Measurements from ENCODE around the gene GTF3A.

Gene GTF3A

DNA sequence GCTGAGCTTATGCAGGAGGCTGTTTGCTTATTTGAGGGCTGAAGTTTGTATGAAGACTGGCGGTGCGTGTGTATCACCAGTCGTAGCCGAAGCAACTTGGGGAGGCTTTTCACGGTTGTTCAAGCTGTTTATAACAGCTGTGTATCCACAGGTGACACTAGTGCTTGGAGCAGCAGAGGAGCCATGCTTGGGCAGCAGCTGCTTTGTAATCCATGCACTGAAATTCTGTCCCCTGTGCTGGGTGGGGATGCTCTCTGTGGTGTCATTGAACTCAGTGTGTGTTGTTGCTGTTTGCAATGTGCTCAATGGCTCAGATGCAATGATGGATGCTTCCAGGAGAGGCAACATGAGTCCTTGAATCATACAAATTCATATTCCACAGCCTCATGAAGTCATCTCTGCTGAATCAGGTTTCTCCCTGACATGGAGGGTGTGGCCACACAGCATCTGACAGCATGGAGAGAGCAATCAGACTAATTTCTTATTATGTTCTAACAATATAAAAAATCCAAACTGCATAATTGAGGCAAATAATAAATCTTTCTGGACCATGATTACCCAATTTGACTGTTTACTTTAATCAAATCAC is 18.8 kb upstream of the GTF3A start:
- no peak for DNase-seq (ENCODE audit: low spot score)

- no peak for DNase-seq (ENCODE audit: low spot score)
Measured at GRCh38 chr13:27406178-27406939, 18.1 kb upstream of the GTF3A start.

GRCh38 chr13:27408074-27408473 is 16.3 kb upstream of the GTF3A start:
- no peak for DNase-seq (ENCODE audit: low spot score)

GRCh38 chr13:27409013-27409412 is 15.4 kb upstream of the GTF3A start:
- no peak for DNase-seq (ENCODE audit: low spot score)

DNA sequence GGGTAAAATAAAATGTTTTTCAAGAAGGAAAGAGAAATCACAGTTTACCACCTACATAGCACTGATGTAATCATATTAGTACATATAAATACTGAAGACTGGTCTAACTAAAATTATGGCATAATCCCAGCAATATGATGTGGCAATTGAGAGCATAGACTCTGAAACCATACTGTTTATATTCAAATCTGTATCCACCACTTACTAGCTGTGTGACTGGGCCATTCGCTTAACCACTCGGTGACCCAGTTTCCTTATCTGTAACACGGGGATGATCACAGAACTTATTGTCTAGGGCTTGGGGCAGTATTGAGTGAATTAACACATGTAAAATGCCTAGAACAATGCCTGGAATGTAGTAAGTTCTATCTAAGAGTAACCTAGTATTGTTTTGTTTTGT is 13.1 kb upstream of the GTF3A start:
- DNase-seq (ENCODE audit: low spot score) = no peak

GRCh38 chr13:27415116-27415515 is 9.3 kb upstream of the GTF3A start:
- DNase-seq (ENCODE audit: low spot score) = no peak

DNA sequence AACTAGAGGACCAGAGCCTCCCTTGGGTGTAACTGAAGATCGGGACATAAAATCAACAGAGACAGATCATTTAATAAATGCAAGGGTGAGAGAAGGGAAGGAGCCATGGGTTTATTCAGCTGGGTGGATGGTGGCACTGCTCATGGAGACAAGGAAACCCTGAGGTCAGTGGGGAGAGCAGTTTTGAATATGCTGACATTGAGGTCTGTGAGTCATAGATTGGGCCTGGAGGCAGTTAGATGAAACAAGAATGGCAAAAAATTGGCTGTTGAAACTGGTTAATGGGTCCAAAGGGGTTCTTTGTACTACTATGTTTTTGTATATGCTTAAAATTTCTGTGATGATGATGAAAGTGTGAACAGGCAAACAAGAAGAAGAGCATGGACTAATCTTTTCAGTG is 5.1 kb upstream of the GTF3A start:
- DNase-seq (ENCODE audit: low spot score) = no peak

DNA sequence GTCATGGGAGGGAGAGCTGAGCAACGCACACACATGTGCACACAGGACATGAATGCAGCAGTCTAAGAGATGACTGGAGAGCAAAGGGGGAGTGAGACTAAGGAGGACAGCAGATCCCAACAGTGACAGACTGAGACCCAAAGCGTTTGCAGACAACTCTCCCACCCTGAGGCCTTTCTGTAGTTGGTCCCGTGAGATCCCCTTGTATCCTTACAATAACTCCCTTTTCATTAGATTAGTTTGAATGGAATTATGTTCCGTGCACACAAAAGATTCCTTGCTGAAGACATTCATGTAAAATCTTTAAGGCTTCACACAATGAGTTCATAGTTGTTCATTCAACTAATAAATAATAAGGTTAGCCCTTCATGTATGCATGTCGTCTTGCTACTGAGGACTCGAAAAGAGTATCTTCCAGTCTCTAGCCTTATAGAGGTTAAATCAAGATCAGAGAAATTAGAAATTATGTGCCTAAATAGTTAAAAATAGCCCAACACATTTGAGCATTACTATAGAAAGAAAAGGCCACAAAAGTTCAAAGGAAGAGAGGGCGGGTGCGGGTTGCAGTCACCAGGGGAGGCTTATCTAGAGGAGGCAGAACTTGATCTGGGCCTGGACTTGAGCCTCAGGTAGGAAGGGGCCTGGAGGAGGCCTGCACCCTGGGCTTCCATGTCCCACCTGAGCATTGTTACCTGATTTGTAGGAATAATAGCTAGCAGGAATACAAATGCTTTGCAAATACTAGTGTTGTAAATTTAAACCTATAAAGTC is 3.1 kb upstream of the GTF3A start:
- no peak for DNase-seq (ENCODE audit: low spot score)

DNA sequence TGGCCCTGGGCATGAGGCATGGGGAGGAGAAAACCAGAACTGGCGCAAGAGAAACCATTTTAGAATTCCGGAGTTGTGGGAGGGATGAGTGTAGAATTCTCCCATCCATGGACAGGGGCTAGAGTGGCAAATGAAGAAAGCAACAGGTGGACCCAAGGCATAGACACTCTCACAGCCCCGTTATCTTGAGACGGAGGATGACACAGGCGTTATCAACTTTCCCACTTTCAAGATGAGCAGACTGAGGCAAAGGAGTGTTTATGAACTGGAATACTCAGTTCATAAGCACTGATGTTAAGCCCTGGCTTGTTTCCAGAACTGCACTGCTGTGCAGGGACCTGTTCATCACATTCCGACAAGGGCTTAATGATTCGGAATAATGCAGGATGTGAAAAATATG is 1.1 kb upstream of the GTF3A start:
- DNase-seq (ENCODE audit: low spot score) = no peak

DNA sequence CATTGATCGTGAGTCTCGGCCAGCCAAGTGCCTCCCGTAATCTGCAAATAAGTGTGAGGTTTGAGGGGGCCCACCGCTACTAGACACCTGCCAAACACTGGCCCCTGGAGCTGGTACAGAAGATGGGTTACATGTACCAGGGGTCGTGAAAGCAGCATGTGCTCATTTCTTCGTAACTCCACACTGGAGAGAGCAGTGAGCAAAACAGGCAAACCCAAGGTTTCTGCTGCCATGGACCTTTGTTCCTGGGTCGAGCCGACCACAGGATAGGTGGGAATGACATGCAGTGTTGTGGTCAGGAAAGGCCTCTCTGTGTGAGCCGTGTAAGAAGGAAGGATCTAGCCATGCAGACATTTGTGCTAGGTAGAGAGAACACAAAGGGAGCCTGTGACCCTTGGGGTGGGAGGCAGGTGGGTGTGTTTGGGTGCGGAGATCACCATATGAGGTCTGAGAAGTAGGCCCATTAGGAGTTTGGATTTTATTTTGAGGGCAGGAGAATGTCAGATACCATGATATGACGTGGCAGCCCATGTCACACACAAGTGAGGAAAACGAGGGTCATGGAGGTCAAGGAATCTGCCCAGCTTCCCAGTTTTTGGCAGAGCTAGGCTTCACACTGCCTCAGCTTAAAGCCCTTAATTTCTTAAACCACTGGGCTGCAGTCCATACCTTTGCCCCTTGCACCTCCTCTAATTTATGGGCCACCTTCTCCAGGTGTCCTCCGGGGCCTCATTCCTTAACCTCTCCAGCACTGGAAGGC is 919 bp downstream of the GTF3A start:
- DNase-seq (ENCODE audit: low spot score) = no peak

GRCh38 chr13:27425918-27426630 is 1.7 kb downstream of the GTF3A start:
- peak; percentile 66 for DNase-seq (ENCODE audit: low spot score)

GRCh38 chr13:27427641-27428040 is 3.2 kb downstream of the GTF3A start:
- DNase-seq (ENCODE audit: low spot score) = no peak

- no peak for DNase-seq (ENCODE audit: low spot score)
Measured at GRCh38 chr13:27428160-27428559, 3.7 kb downstream of the GTF3A start.

GRCh38 chr13:27432180-27432579 is 7.8 kb downstream of the GTF3A start:
- no peak for DNase-seq (ENCODE audit: low spot score)

DNA sequence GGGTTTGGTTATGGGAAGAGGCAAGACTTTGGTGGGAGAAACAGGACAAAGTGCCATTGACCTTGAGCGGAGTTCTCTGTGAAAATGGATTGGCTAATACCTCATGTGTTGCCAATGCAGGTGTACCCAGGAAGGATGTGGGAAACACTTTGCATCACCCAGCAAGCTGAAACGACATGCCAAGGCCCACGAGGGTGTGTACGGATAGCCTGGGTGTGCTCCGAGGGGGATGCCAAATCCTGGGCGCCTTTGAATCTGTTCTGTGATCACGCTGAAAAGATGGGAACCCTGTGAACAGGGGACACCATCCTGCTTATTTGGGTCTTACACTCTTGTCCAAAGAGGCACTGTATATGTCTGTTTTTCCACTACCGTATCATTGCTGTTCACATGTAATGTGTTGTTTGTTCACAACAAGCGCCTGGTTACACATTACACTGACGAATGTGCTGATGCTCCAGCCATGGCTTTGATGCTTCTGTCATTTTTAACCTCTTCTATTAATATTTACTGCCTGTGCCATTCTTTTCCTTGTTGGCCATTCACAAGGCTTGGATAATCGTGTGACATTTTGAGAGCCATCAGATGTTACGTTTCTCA is 8.3 kb downstream of the GTF3A start:
- DNase-seq (ENCODE audit: low spot score) = no peak

DNA sequence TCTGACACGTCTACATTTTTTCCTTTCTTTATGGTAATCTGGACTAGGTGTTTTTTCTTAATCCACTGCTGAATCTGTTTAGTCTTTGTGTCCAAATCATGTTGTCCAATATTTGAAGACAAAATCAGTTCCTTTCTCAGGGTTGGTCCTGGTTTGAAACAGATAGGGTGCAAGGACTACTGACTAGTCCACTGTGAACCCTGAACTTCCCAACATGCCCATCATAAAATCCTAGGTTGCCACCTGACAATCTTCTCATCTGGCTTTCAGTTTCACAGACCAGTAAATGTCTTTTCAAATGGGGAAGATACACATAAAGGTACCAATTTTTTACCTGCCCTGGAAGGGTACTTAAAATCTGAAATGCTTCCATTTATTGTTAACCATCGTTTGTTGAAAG is 12.7 kb downstream of the GTF3A start:
- no peak for DNase-seq (ENCODE audit: low spot score)

- DNase-seq (ENCODE audit: low spot score) = no peak
Measured at GRCh38 chr13:27440408-27440807, 16.0 kb downstream of the GTF3A start.

GRCh38 chr13:27442071-27442647 is 17.7 kb downstream of the GTF3A start:
- DNase-seq (ENCODE audit: low spot score) = no peak

GRCh38 chr13:27442797-27443196 is 18.4 kb downstream of the GTF3A start:
- DNase-seq (ENCODE audit: low spot score) = no peak

- DNase-seq (ENCODE audit: low spot score) = no peak
Measured at GRCh38 chr13:27446986-27447583, 22.7 kb downstream of the GTF3A start.

DNA sequence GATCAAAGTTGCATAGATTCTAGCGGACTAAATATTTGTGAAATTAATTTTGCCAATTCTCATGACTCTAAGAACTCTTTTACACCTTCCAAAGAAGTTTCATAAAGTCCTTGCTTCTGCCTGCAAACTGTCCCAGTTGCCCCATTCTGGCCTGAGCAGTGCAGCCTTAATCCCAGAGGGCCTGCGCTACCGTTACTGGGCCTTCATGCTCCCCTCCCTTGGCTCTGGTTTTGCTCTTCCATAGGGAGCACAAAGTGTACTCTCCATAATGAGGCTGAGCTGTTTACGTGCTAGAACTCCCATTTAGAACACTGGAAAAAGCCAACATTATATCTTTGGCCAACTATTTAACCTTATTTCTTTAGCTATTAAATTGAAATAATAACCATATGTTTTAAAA is 23.9 kb downstream of the GTF3A start:
- DNase-seq (ENCODE audit: low spot score) = no peak
